IMR-90 (cell line): Measurements from ENCODE around the gene DHX15. TPM values are rescaled to one million over a fixed set of nuclear protein-coding genes. Genes with fewer than 3 reads are reported as not detected.

Experiments
- ATAC-seq: fragments of 200-7000 bp; cut with Tn5 transposase; 2 replicates; pipeline ENCODE4 v1.9.1; 2020; ENCODE audit warnings: low read depth, mild to moderate bottlenecking, moderate library complexity
- BruUV-seq: library from RNA; stranded (reverse); fragments of 400-500 nt; replicated peaks from 2 replicates; lab custom pipeline; 2021; lab: Mats Ljungman, UMichigan
- CTCF ChIA-PET: fragments of 300-600 bp; formaldehyde crosslinking; extraction: SDS; loops from one replicate; lab custom pipeline; 2021; ENCODE audit warnings: antibody characterized with exemption; lab: Yijun Ruan, JAX
- POLR2A ChIA-PET: fragments of 300-600 bp; sonication (Branson Sonifier 250); formaldehyde crosslinking; loops from one replicate; lab custom pipeline; 2022; ENCODE audit warnings: antibody characterized with exemption; ENCODE audit not compliant: unreplicated experiment; lab: Charles Lee
- DNase-seq: peaks from one replicate; pipeline ENCODE4 v3.0.0; 2013
- H2AFZ ChIP-seq: replicated peaks from 2 replicates; pipeline ENCODE3; 2013; ENCODE audit warnings: low read length, mild to moderate bottlenecking; ENCODE audit not compliant: poor library complexity
- H2AK5ac ChIP-seq: 2 replicates; pipeline ENCODE4 v1.6.1; 2013; ENCODE audit warnings: low read depth, low read length, inconsistent platforms
- H2AK9ac ChIP-seq: replicated peaks from 2 replicates; pipeline ENCODE3; 2013; ENCODE audit warnings: mild to moderate bottlenecking, low read depth, low read length, moderate library complexity; ENCODE audit not compliant: poor library complexity
- H2BK120ac ChIP-seq: 2 replicates; pipeline ENCODE4 v1.6.1; 2013; ENCODE audit warnings: low read depth, low read length, inconsistent platforms
- H2BK15ac ChIP-seq: 3 replicates; pipeline ENCODE4 v1.6.1; 2013; ENCODE audit warnings: low read depth, low read length, inconsistent platforms
- H2BK20ac ChIP-seq: 2 replicates; pipeline ENCODE4 v1.6.1; 2013; ENCODE audit warnings: low read depth, mild to moderate bottlenecking, inconsistent platforms, low read length, moderate library complexity
- H2BK5ac ChIP-seq: 2 replicates; pipeline ENCODE4 v1.6.1; 2013; ENCODE audit warnings: mild to moderate bottlenecking, low read depth, low read length, inconsistent platforms; ENCODE audit not compliant: poor library complexity, severe bottlenecking
- H3K14ac ChIP-seq: replicated peaks from 2 replicates; pipeline ENCODE4 v1.6.1; 2013; ENCODE audit warnings: low read depth, low read length, inconsistent platforms
- H3K18ac ChIP-seq: 2 replicates; pipeline ENCODE4 v1.6.1; 2013; ENCODE audit warnings: low read depth, low read length, control low read depth
- H3K23ac ChIP-seq: 2 replicates; pipeline ENCODE4 v1.6.1; 2013; ENCODE audit warnings: low read depth, low read length, inconsistent platforms
- H3K27ac ChIP-seq: 2 replicates; pipeline ENCODE4 v1.5.1; 2013; ENCODE audit warnings: mild to moderate bottlenecking, control low read depth, low read length; ENCODE audit not compliant: insufficient read depth
- H3K27me3 ChIP-seq: 2 replicates; pipeline ENCODE4 v1.6.1; 2013; ENCODE audit warnings: low read length; ENCODE audit not compliant: control insufficient read depth, insufficient read depth
- H3K36me3 ChIP-seq: 2 replicates; pipeline ENCODE4 v1.6.1; 2013; ENCODE audit warnings: low read length, mixed read lengths; ENCODE audit not compliant: control insufficient read depth, insufficient read depth
- H3K4ac ChIP-seq: 2 replicates; pipeline ENCODE4 v1.6.1; 2013; ENCODE audit warnings: low read depth, low read length, inconsistent platforms
- H3K4me1 ChIP-seq: 2 replicates; pipeline ENCODE4 v1.6.1; 2013; ENCODE audit warnings: low read length, mixed read lengths; ENCODE audit not compliant: control insufficient read depth, insufficient read depth
- H3K4me2 ChIP-seq: 2 replicates; pipeline ENCODE4 v1.6.1; 2013; ENCODE audit warnings: low read depth, mild to moderate bottlenecking, control low read depth, low read length, moderate library complexity
- H3K4me3 ChIP-seq: 2 replicates; pipeline ENCODE4 v1.5.1; 2013; ENCODE audit warnings: low read depth, mild to moderate bottlenecking, control low read depth, low read length, moderate library complexity; ENCODE audit not compliant: insufficient read depth
- H3K56ac ChIP-seq: 2 replicates; pipeline ENCODE4 v1.6.1; 2013; ENCODE audit warnings: low read length, inconsistent platforms; ENCODE audit not compliant: insufficient read depth; ENCODE audit errors: extremely low read depth
- H3K79me1 ChIP-seq, 2 experiments: 2 replicates each; pipeline ENCODE4 v1.6.1; 2013; ENCODE audit warnings: low read length in 2 of 2, inconsistent platforms in 1 of 2, low read depth in 1 of 2
- H3K9ac ChIP-seq: 2 replicates; pipeline ENCODE4 v1.6.1; 2013; ENCODE audit warnings: low read depth, low read length, control low read depth
- H3K9me1 ChIP-seq: 2 replicates; pipeline ENCODE4 v1.6.1; 2013; ENCODE audit warnings: low read length, inconsistent platforms; ENCODE audit not compliant: insufficient read depth
- H3K9me3 ChIP-seq: 2 replicates; pipeline ENCODE4 v1.6.1; 2013; ENCODE audit warnings: low read length; ENCODE audit not compliant: control insufficient read depth, insufficient read depth
- H4K20me1 ChIP-seq: 2 replicates; pipeline ENCODE4 v1.6.1; 2013; ENCODE audit warnings: low read length, inconsistent platforms; ENCODE audit not compliant: insufficient read depth
- H4K5ac ChIP-seq: 2 replicates; pipeline ENCODE4 v1.6.1; 2013; ENCODE audit warnings: mild to moderate bottlenecking, low read depth, low read length, control low read depth
- H4K8ac ChIP-seq, 2 experiments: 2 replicates each; pipeline ENCODE4 v1.6.1; 2013; ENCODE audit warnings: low read depth in 2 of 2, low read length in 2 of 2, control low read depth in 1 of 2, inconsistent platforms in 1 of 2
- H4K91ac ChIP-seq: 2 replicates; pipeline ENCODE4 v1.6.1; 2013; ENCODE audit warnings: low read depth, low read length, inconsistent platforms; ENCODE audit not compliant: insufficient read depth
- BHLHE40 ChIP-seq: fragments of 150-350 bp; IDR thresholded peaks from 2 replicates; pipeline ENCODE4 v1.6.1; 2016; ENCODE audit warnings: mild to moderate bottlenecking, low read depth, low read length
- CEBPB ChIP-seq: IDR thresholded peaks from 2 replicates; pipeline ENCODE4 v1.6.1; 2012; ENCODE audit warnings: low read depth, low read length, improper control_type of control experiment
- CHD1 ChIP-seq: IDR thresholded peaks from 2 replicates; pipeline ENCODE4 v1.6.1; 2012; ENCODE audit warnings: low read depth, low read length, improper control_type of control experiment
- ELK1 ChIP-seq: fragments of 150-350 bp; IDR thresholded peaks from 2 replicates; pipeline ENCODE4 v1.6.1; 2016; ENCODE audit warnings: low read depth, mild to moderate bottlenecking, low read length, moderate library complexity, borderline replicate concordance
- MAFK ChIP-seq: IDR thresholded peaks from 2 replicates; pipeline ENCODE4 v1.6.1; 2012; ENCODE audit warnings: low read depth, low read length, improper control_type of control experiment
- MAZ ChIP-seq: IDR thresholded peaks from 2 replicates; pipeline ENCODE4 v1.6.1; 2012; ENCODE audit warnings: low read depth, mild to moderate bottlenecking, low read length, improper control_type of control experiment, moderate library complexity, borderline replicate concordance
- NFE2L2 ChIP-seq: fragments of 150-350 bp; IDR thresholded peaks from 2 replicates; pipeline ENCODE4 v1.6.1; 2016; ENCODE audit warnings: low read depth, mild to moderate bottlenecking, low read length
- RAD21 ChIP-seq: IDR thresholded peaks from 2 replicates; pipeline ENCODE4 v1.6.1; 2012; ENCODE audit warnings: low read length, improper control_type of control experiment
- SMC3 ChIP-seq: fragments of 150-350 bp; IDR thresholded peaks from 2 replicates; pipeline ENCODE4 v1.6.1; 2016; ENCODE audit warnings: low read depth, mild to moderate bottlenecking, antibody characterized with exemption, low read length, moderate library complexity
- WGBS, 2 experiments: methylation state at CpG; one replicate each; pipeline versions ENCODE4 v1.1.5 to v1.1.7; 2013; ENCODE audit warnings: missing lambda C conversion rate in 2 of 2; ENCODE audit not compliant: insufficient read length in 1 of 2; ENCODE audit errors: extremely low coverage in 2 of 2; 5-methylcytosine and 5-hydroxymethylcytosine counted together
- dilution Hi-C: fragments of 300-500 bp; cut with HindIII; formaldehyde crosslinking; loops from one replicate; pipeline ENCODE4 v1.14.3; 2018; ENCODE audit warnings: low sequenced_read_pairs; ENCODE audit not compliant: unreplicated experiment
- in situ Hi-C: fragments of 300-500 bp; cut with MboI; formaldehyde crosslinking; loops from 3 replicates; pipeline ENCODE4 v1.14.3; 2019; ENCODE audit warnings: low sequenced_read_pairs, inconsistent platforms, mixed read lengths
- intact Hi-C: fragments of 100-400 bp; cut with micrococcal nuclease; formaldehyde crosslinking; loops from 2 replicates; pipeline ENCODE4 v1.10.0; 2022
- polyA plus RNA-seq, 3 experiments: library from polyadenylated mRNA; depleted of rRNA; stranded (reverse); fragments of >200 nt; gene quantifications; 2 replicates each; pipeline ENCODE4 v1.2.3, GENCODE V29; 2012; ENCODE audit warnings: low replicate concordance in 1 of 3
- total RNA-seq: library from RNA; depleted of rRNA; stranded (reverse); fragments of >200 nt; gene quantifications from 2 replicates; pipeline ENCODE4 v1.2.3, GENCODE V29; 2012

DHX15 gene
- total and polyA plus RNA-seq, 2 of the 4 experiments (the other 2 are of a cell fraction): 97.9 to 172 TPM

GRCh38 chr4:24601121-24601520, 16.8 kb upstream of the DHX15 start:
- H3K23ac ChIP-seq: no peak overlapping the region
- no peaks in the 10 kb centered on the region; the same call in none of the 2 replicates for H3K27me3 ChIP-seq
- no peak overlapping the region for H3K9ac ChIP-seq
- dilution Hi-C loops (no loop called here), in situ Hi-C loops (no loop called here), intact Hi-C loops (no loop called here)
- TF ChIP-seq RAD21 (no peak), MAFK (no peak), ELK1 (no peak), NFE2L2 (no peak), SMC3 (no peak), CEBPB (no peak), CHD1 (no peak), BHLHE40 (no peak), MAZ (no peak)
- H2BK120ac ChIP-seq: no peak overlapping the region
- H3K56ac ChIP-seq: no peak overlapping the region
- H3K4ac ChIP-seq: no peak overlapping the region
- ATAC-seq: no peak
- no peak overlapping the region for H3K27ac ChIP-seq
- DNase-seq: no peak
- peaks cover 3% of the 10 kb centered on the region; the same call in 1 of the 2 replicates for H3K4me1 ChIP-seq
- H3K4me2 ChIP-seq: no peak overlapping the region
- no peaks in the 10 kb centered on the region; the same call in 1 of the 2 replicates for H3K9me1 ChIP-seq
- H3K79me1 ChIP-seq: no peaks in the 10 kb centered on the region
- BruUV-seq: no TSS peak
- H2AK5ac ChIP-seq: no peak overlapping the region
- CTCF ChIA-PET: no interaction called here
- no peak overlapping the region for H4K91ac ChIP-seq
- H4K20me1 ChIP-seq: no peaks in the 10 kb centered on the region
- H3K14ac ChIP-seq: no peak overlapping the region
- H3K4me3 ChIP-seq: no peak overlapping the region
- H2AFZ ChIP-seq: no peak overlapping the region
- POLR2A ChIA-PET: no interaction called here
- H2BK5ac ChIP-seq: no peak overlapping the region
- no peak overlapping the region for H2AK9ac ChIP-seq
- no peak overlapping the region for H2BK20ac ChIP-seq
- no peak overlapping the region for H4K8ac ChIP-seq
- peaks cover 5% of the 10 kb centered on the region; the same call in 1 of the 2 replicates for H3K9me3 ChIP-seq
- H3K36me3 ChIP-seq: no peaks in the 10 kb centered on the region
- no peak overlapping the region for H4K5ac ChIP-seq
- H2BK15ac ChIP-seq: no peak overlapping the region
- H3K18ac ChIP-seq: no peak overlapping the region
- no CpG with 5 or more reads among the region's 1 CpG for WGBS, 2 experiments
